OCI-LY1 (cell line): Measurements from ENCODE around the gene METTL3.

Source experiments
- H2AFZ ChIP-seq: fragments of 200-600 bp; sonication (generic), shearing (Covaris generic); 2 replicates; pipeline ENCODE4 v1.6.0; 2014; ENCODE audit warnings: antibody characterized with exemption, mild to moderate bottlenecking, low read length
- H3F3A ChIP-seq: fragments of 200-600 bp; sonication (generic), shearing (Covaris generic); 2 replicates; pipeline ENCODE4 v1.6.0; 2014; ENCODE audit warnings: mild to moderate bottlenecking, antibody characterized with exemption, low read length, moderate library complexity; ENCODE audit not compliant: insufficient read depth
- H3K27ac ChIP-seq: fragments of 200-600 bp; sonication (generic); 2 replicates; pipeline ENCODE4 v1.5.1; 2014; ENCODE audit warnings: low read length, mixed run types, mild to moderate bottlenecking, low read depth; ENCODE audit not compliant: poor library complexity, severe bottlenecking
- H3K27me3 ChIP-seq: fragments of 200-600 bp; sonication (generic); 2 replicates; pipeline ENCODE4 v1.6.0; 2014; ENCODE audit warnings: antibody characterized with exemption, mild to moderate bottlenecking, low read length, moderate library complexity; ENCODE audit not compliant: insufficient read depth
- H3K36me3 ChIP-seq: fragments of 200-600 bp; sonication (generic); 2 replicates; pipeline ENCODE4 v1.6.1; 2014; ENCODE audit warnings: mild to moderate bottlenecking, antibody characterized with exemption, low read length, moderate library complexity, mixed read lengths; ENCODE audit not compliant: insufficient read depth
- H3K4me1 ChIP-seq: fragments of 200-600 bp; sonication (generic); 2 replicates; pipeline ENCODE4 v1.5.1; 2014; ENCODE audit warnings: mild to moderate bottlenecking, low read length, moderate library complexity; ENCODE audit not compliant: insufficient read depth, severe bottlenecking
- H3K4me2 ChIP-seq: fragments of 200-600 bp; sonication (generic), shearing (Covaris generic); 2 replicates; pipeline ENCODE4 v1.6.1; 2014; ENCODE audit warnings: low read length
- H3K4me3 ChIP-seq: fragments of 200-600 bp; sonication (generic); 2 replicates; pipeline ENCODE4 v1.5.1; 2014; ENCODE audit warnings: low read length, low read depth, mild to moderate bottlenecking, mixed read lengths; ENCODE audit not compliant: poor library complexity, severe bottlenecking
- H3K79me2 ChIP-seq: fragments of 200-600 bp; shearing (Covaris generic); 2 replicates; pipeline ENCODE4 v1.6.1; 2016; ENCODE audit warnings: mixed run types, low read length, mixed read lengths; ENCODE audit not compliant: insufficient read depth
- H3K9ac ChIP-seq: fragments of 200-600 bp; sonication (generic), shearing (Covaris generic); 2 replicates; pipeline ENCODE4 v1.6.1; 2014; ENCODE audit warnings: mild to moderate bottlenecking, low read length, mixed read lengths
- H3K9me2 ChIP-seq: fragments of 200-600 bp; sonication (generic), shearing (Covaris generic); 2 replicates; pipeline ENCODE4 v1.6.1; 2014; ENCODE audit warnings: low read depth, mild to moderate bottlenecking, low read length, mixed read lengths
- H3K9me3 ChIP-seq: fragments of 200-600 bp; shearing (Covaris generic); 2 replicates; pipeline ENCODE4 v1.6.1; 2014; ENCODE audit warnings: low read length, mixed read lengths
- H4K20me1 ChIP-seq: fragments of 200-600 bp; sonication (generic), shearing (Covaris generic); 2 replicates; pipeline ENCODE4 v1.6.0; 2016; ENCODE audit warnings: mild to moderate bottlenecking, low read length; ENCODE audit not compliant: insufficient read depth
- CTCF ChIP-seq: fragments of 200-600 bp; sonication (generic), shearing (Covaris generic); IDR thresholded peaks from 2 replicates; pipeline ENCODE4 v1.5.1; 2017; ENCODE audit warnings: mild to moderate bottlenecking, antibody characterized with exemption, low read length, moderate library complexity, mixed read lengths
- EZH2 ChIP-seq: fragments of 200-600 bp; sonication (generic), shearing (Covaris generic); IDR thresholded peaks from 2 replicates; pipeline ENCODE4 v1.8.0; 2017; ENCODE audit warnings: borderline replicate concordance, mixed run types, mild to moderate bottlenecking, antibody characterized with exemption, low read length, moderate library complexity, mixed read lengths

Gene METTL3

GRCh38 chr14:21528381-21529348 is 17.5 kb upstream of the METTL3 start:
- no peaks in the 10 kb centered on the region for H3K36me3 ChIP-seq
- no peak overlapping the region for H2AFZ ChIP-seq
- H3K4me1 ChIP-seq = peaks cover 17% of the 10 kb centered on the region
- no peaks in the 10 kb centered on the region for H3F3A ChIP-seq
- no peak overlapping the region for H3K9ac ChIP-seq
- H3K79me2 ChIP-seq = no peaks in the 10 kb centered on the region
- H3K27ac ChIP-seq = no peak overlapping the region
- H3K4me3 ChIP-seq = no peak overlapping the region
- H3K9me3 ChIP-seq = no peaks in the 10 kb centered on the region
- H3K4me2 ChIP-seq = no peak overlapping the region
- no peaks in the 10 kb centered on the region for H4K20me1 ChIP-seq
- TF ChIP-seq CTCF (no peak), EZH2 (no peak)
- H3K27me3 ChIP-seq = no peaks in the 10 kb centered on the region; the same call in 1 of the 2 replicates
- no peaks in the 10 kb centered on the region for H3K9me2 ChIP-seq

- no peaks in the 10 kb centered on the region for H3K9me3 ChIP-seq
- H3K27me3 ChIP-seq = no peaks in the 10 kb centered on the region; the same call in 1 of the 2 replicates
- H3K27ac ChIP-seq = no peak overlapping the region
- H3K36me3 ChIP-seq = no peaks in the 10 kb centered on the region
- H3K4me2 ChIP-seq = no peak overlapping the region
- H3K4me1 ChIP-seq = peaks cover 17% of the 10 kb centered on the region
- TF ChIP-seq EZH2 (no peak), CTCF (no peak)
- H2AFZ ChIP-seq = no peak overlapping the region
- H3K79me2 ChIP-seq = no peaks in the 10 kb centered on the region
- no peak overlapping the region for H3K9ac ChIP-seq
- H4K20me1 ChIP-seq = no peaks in the 10 kb centered on the region
- H3F3A ChIP-seq = no peaks in the 10 kb centered on the region
- H3K9me2 ChIP-seq = no peaks in the 10 kb centered on the region
- H3K4me3 ChIP-seq = no peak overlapping the region
Measured at GRCh38 chr14:21527318-21527679, 16.2 kb upstream of the METTL3 start.

GRCh38 chr14:21526672-21527317 is 15.7 kb upstream of the METTL3 start:
- H3K27me3 ChIP-seq = no peaks in the 10 kb centered on the region; the same call in 1 of the 2 replicates
- peaks cover 17% of the 10 kb centered on the region for H3K4me1 ChIP-seq
- no peaks in the 10 kb centered on the region for H3K9me2 ChIP-seq
- peak overlapping the region; percentile 56 for H3K4me3 ChIP-seq
- H3F3A ChIP-seq = no peaks in the 10 kb centered on the region
- H3K9me3 ChIP-seq = no peaks in the 10 kb centered on the region
- TF ChIP-seq EZH2 = no peak
- no peak for TF ChIP-seq CTCF
- H3K27ac ChIP-seq = no peak overlapping the region
- no peaks in the 10 kb centered on the region for H4K20me1 ChIP-seq
- no peaks in the 10 kb centered on the region for H3K79me2 ChIP-seq
- peak overlapping the region; percentile 53 for H3K4me2 ChIP-seq
- H3K9ac ChIP-seq = peak overlapping the region; percentile 11; the same call in 1 of the 2 replicates
- H3K36me3 ChIP-seq = no peaks in the 10 kb centered on the region
- H2AFZ ChIP-seq = no peak overlapping the region
